ENCODE data around the gene THRA. TPM values are rescaled to one million over a fixed set of nuclear protein-coding genes. Genes with fewer than 3 reads are reported as not detected.

Gene THRA
- total RNA-seq, 1 donor from 2014 or later, result 31.9 TPM

DNA sequence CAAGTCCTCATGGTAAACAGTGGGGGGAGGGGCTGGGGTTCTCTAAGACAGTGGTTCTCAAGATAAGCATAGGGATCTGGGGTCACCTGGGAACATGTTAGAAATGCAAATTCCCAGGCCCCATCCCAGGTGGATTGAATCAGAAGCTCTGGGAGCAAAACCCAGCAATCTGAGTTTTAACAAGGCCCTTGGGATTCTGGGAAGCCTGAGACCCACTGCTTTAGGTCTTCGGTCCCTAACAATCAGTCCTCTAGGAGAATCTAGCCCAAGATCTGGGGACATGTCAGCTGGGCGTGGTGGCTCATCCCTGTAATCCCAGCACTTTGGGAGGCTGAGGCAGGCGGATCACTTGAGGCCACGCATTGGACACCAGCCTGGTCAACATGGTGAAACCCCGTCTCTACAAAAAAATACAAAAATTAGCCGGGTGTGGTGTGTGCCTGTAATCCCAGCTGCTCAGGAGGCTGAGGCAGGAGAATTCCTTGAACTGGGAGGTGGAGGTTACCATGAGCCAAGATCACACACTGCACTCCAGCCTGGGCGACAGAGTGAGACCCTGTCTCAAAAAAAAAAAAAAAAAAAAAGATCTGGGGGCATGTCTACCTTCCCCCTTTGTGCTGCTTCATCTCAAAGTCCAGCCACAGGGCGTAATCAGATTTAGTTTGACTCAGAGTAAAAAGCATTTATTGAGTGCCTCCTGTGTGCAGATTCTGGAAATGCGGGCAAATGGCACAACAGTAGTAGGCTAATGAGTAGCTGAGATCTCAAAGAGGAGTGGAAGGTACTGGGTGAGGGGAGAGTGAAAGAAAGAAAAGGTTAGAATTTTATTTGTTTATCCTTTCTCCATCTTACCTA lies 46.4 kb downstream of the THRA start:
- no peak overlapping the region for H3K4me3 Mint-ChIP-seq (ENCODE audit: unreplicated experiment)
- H3K36me3 Mint-ChIP-seq (ENCODE audit: low read depth), result no peaks in the 10 kb centered on the region
- TF ChIP-seq, protein P1, sequence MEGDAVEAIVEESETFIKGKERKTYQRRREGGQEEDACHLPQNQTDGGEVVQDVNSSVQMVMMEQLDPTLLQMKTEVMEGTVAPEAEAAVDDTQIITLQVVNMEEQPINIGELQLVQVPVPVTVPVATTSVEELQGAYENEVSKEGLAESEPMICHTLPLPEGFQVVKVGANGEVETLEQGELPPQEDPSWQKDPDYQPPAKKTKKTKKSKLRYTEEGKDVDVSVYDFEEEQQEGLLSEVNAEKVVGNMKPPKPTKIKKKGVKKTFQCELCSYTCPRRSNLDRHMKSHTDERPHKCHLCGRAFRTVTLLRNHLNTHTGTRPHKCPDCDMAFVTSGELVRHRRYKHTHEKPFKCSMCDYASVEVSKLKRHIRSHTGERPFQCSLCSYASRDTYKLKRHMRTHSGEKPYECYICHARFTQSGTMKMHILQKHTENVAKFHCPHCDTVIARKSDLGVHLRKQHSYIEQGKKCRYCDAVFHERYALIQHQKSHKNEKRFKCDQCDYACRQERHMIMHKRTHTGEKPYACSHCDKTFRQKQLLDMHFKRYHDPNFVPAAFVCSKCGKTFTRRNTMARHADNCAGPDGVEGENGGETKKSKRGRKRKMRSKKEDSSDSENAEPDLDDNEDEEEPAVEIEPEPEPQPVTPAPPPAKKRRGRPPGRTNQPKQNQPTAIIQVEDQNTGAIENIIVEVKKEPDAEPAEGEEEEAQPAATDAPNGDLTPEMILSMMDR (IDR thresholded peaks at IDR 0.05), result no peak
- H3K9me3 Mint-ChIP-seq (ENCODE audit: low read depth), result no peaks in the 10 kb centered on the region
- H3K4me1 Mint-ChIP-seq (ENCODE audit: low read depth), result peaks cover 70% of the 10 kb centered on the region
- H3K27me3 Mint-ChIP-seq (ENCODE audit: low read depth), result no peaks in the 10 kb centered on the region
- no peak for DNase-seq (ENCODE audit: low spot score)
- no peak overlapping the region for H3K27ac Mint-ChIP-seq (ENCODE audit: unreplicated experiment)

DNA sequence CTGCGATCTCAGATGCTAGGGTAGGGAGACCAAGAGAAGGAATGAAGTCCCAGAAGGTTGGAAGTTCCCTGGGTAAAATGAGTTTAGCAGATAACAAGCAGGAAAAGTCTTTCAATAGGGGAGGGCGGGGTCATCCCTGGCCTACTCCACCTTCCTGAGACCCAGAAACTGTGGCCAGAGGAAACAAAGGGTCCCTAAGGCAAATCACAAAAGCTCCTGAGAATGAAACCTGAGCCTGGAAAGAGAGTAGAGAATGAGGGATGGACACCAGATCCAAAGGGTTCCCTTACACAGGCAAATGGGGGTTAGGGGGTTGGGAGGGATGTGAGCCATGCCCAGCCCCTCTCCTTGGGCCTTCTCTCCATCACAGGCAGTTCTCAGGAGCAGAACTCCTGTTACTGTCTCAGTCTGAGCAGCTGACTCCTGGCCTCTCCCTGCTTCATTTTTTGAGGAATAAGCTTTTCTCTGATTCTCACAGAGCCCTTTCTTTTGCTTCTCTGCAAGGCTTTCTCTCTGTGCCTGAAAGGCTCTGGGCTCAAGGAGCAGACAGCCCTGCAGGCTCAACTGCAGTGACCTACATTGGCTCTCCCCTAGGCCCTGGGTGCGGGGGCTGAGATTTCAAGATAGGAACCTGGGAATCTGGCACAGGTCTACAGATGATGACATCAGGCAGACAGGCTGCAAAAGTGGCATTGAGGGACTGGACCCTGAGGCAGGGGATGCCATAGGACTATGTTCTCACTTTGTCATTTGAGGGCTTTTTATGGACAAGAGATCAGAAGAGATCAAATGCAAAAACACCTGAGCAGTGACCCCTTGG lies 47.5 kb downstream of the THRA start:
- H3K9me3 Mint-ChIP-seq (ENCODE audit: low read depth), result no peaks in the 10 kb centered on the region
- H3K4me3 Mint-ChIP-seq (ENCODE audit: unreplicated experiment), result no peak overlapping the region
- no peaks in the 10 kb centered on the region for H3K27me3 Mint-ChIP-seq (ENCODE audit: low read depth)
- no peaks in the 10 kb centered on the region for H3K36me3 Mint-ChIP-seq (ENCODE audit: low read depth)
- peaks cover 71% of the 10 kb centered on the region for H3K4me1 Mint-ChIP-seq (ENCODE audit: low read depth)
- DNase-seq (ENCODE audit: low spot score), result no peak
- peak overlapping the region; percentile 99 for H3K27ac Mint-ChIP-seq (ENCODE audit: unreplicated experiment)
- TF ChIP-seq, protein P1 (IDR thresholded peaks at IDR 0.05), result no peak

DNA sequence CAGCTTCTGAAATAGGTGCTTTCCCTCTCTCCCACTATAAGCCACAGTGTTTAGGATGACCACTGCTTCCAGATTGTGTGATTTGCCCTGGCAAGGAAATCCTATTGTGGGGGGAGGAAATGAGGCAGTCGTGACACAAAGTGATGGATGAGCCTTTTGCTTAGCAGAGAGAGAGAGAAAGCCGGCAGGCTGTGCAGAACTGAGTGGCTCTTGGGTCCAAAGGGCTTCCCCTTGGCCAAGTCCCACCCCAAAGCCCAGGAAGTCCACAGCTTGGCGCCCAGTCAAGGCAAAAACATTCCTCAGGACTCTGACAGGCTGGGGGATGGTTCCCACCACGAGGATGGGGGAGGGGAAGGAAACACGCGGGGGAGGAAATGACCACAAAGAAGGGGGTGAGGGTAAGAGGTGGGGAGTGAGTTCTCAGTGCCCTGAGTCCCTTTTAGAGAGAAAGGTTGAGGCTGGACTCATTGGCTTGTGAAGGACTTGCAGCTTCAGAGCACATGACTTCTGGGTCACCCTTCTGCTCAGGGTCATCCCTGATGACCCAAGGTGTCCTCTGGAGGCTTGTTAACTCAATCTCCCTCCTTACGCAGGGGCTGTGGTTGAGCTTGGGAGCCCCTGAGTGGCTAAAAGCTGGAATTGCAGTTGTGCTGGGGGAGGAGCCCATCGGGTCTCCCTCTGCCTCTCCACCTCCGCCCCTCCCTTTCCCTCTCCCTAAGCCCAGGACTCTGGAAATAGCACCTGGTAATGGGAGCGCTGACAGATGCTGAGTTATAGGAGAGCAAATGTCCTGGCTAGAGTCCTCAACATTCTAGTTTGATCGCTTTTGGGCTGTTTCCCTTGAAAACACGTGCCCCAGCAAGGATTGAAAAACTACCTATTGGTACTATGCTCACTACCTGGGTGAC lies 48.7 kb downstream of the THRA start:
- TF ChIP-seq, protein P1 (IDR thresholded peaks at IDR 0.05), result peak; percentile 86
- Mint-ChIP-seq H3K36me3 (ENCODE audit: low read depth) (no peaks in the 10 kb centered on the region), H3K27me3 (ENCODE audit: low read depth) (no peaks in the 10 kb centered on the region), H3K4me3 (ENCODE audit: unreplicated experiment) (peak overlapping the region; percentile 59), H3K4me1 (ENCODE audit: low read depth) (peaks cover 80% of the 10 kb centered on the region), H3K27ac (ENCODE audit: unreplicated experiment) (peak overlapping the region; percentile 99), H3K9me3 (ENCODE audit: low read depth) (no peaks in the 10 kb centered on the region)
- no peak for DNase-seq (ENCODE audit: low spot score)

DNA sequence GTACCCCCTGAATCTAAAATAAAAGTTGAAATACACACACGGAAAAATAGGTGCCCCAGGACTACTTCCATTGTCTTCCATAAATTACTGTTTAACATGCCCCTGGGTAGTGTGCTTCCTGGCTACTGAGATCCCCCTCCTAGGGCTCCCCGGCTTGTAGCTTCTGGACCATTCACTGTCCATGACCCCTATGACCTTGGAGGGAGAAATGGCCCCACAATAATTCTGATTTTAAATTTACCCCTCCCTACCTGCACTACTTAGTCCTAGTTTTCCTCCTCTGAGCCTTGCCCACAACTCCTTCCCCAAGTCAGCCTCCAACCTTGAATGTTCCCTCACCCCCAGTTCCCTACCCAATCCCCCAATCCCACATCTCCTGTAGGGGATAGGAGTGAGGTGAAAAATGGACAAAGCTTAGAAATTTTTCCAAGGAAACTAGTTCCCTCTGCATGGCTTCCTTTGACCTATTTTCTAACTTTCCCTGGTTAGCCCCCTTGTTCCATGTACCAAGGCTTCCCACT lies 49.5 kb downstream of the THRA start:
- DNase-seq (ENCODE audit: low spot score), result no peak
- H3K9me3 Mint-ChIP-seq (ENCODE audit: low read depth), result no peaks in the 10 kb centered on the region
- peaks cover 74% of the 10 kb centered on the region for H3K4me1 Mint-ChIP-seq (ENCODE audit: low read depth)
- H3K27ac Mint-ChIP-seq (ENCODE audit: unreplicated experiment), result peak overlapping the region; percentile 99
- H3K36me3 Mint-ChIP-seq (ENCODE audit: low read depth), result no peaks in the 10 kb centered on the region
- H3K4me3 Mint-ChIP-seq (ENCODE audit: unreplicated experiment), result no peak overlapping the region
- TF ChIP-seq, protein P1 (IDR thresholded peaks at IDR 0.05), result no peak
- H3K27me3 Mint-ChIP-seq (ENCODE audit: low read depth), result no peaks in the 10 kb centered on the region
